Neural cell (in vitro differentiated cells): Measurements from ENCODE around the gene TTC5. TPM values are rescaled to one million over a fixed set of nuclear protein-coding genes. Genes with fewer than 3 reads are reported as not detected.

Experiments used
- H2AFZ ChIP-seq: fragments of 200-600, 300-800 bp; sonication (generic), shearing (Covaris generic); 2 replicates; pipeline ENCODE4 v1.6.0; 2014; ENCODE audit warnings: low read depth, mild to moderate bottlenecking, antibody characterized with exemption, low read length, moderate library complexity
- H3F3A ChIP-seq: fragments of 200-600 bp; shearing (Covaris generic); 2 replicates; pipeline ENCODE4 v1.6.1; 2016; ENCODE audit warnings: mild to moderate bottlenecking, moderate library complexity, mixed read lengths, antibody characterized with exemption, low read length; ENCODE audit not compliant: insufficient read depth, poor library complexity, severe bottlenecking
- H3K27ac ChIP-seq: fragments of 200-600, 300-800 bp; sonication (generic), shearing (Covaris generic); 2 replicates; pipeline ENCODE4 v1.5.1; 2014; ENCODE audit warnings: mild to moderate bottlenecking, low read length, moderate library complexity
- H3K27me3 ChIP-seq: fragments of 300-800, 200-600 bp; sonication (generic), shearing (Covaris generic); 2 replicates; pipeline ENCODE4 v1.6.0; 2014; ENCODE audit warnings: mild to moderate bottlenecking, low read depth, low read length, moderate library complexity; ENCODE audit not compliant: insufficient read depth
- H3K36me3 ChIP-seq: fragments of 300-800, 200-600 bp; sonication (generic), shearing (Covaris generic); 2 replicates; pipeline ENCODE4 v1.5.1; 2014; ENCODE audit warnings: mild to moderate bottlenecking, antibody characterized with exemption, low read length, moderate library complexity; ENCODE audit not compliant: insufficient read depth
- H3K4me2 ChIP-seq: fragments of 300-800, 200-600 bp; sonication (generic), shearing (Covaris generic); 2 replicates; pipeline ENCODE4 v1.6.0; 2014; ENCODE audit warnings: mild to moderate bottlenecking, low read length
- H3K4me3 ChIP-seq: fragments of 300-800, 200-600 bp; sonication (generic), shearing (Covaris generic); 2 replicates; pipeline ENCODE4 v1.5.1; 2014; ENCODE audit warnings: mild to moderate bottlenecking, low read length, moderate library complexity
- H3K79me2 ChIP-seq: fragments of 200-600 bp; shearing (Covaris generic); replicated peaks from 2 replicates; pipeline ENCODE4 v1.6.0; 2014; ENCODE audit warnings: mild to moderate bottlenecking, low read length, moderate library complexity; ENCODE audit not compliant: insufficient read depth
- H3K9ac ChIP-seq: fragments of 300-800, 200-600 bp; sonication (generic), shearing (Covaris generic); 2 replicates; pipeline ENCODE4 v1.6.1; 2016; ENCODE audit warnings: mild to moderate bottlenecking, low read length, mixed read lengths
- H3K9me2 ChIP-seq: fragments of 200-600 bp; shearing (Covaris generic); 2 replicates; pipeline ENCODE4 v1.6.1; 2016; ENCODE audit warnings: mild to moderate bottlenecking, low read length, mixed read lengths; ENCODE audit not compliant: insufficient read depth
- H3K9me3 ChIP-seq: fragments of 200-600, 300-800 bp; sonication (generic), shearing (Covaris generic); 2 replicates; pipeline ENCODE4 v1.6.1; 2016; ENCODE audit warnings: mild to moderate bottlenecking, mixed run types, low read length, moderate library complexity, mixed read lengths
- H4K20me1 ChIP-seq: fragments of 200-600 bp; shearing (Covaris generic); 2 replicates; pipeline ENCODE4 v1.6.1; 2016; ENCODE audit warnings: mild to moderate bottlenecking, mixed run types; ENCODE audit not compliant: insufficient read depth
- CTCF ChIP-seq: fragments of 450-650 bp; IDR thresholded peaks from 2 replicates; pipeline ENCODE4 v1.5.1; 2014; ENCODE audit warnings: antibody characterized with exemption, mild to moderate bottlenecking, moderate library complexity; ENCODE audit not compliant: poor library complexity, severe bottlenecking
- EP300 ChIP-seq: fragments of 450-650 bp; conservative IDR thresholded peaks from 2 replicates; pipeline ENCODE4 v1.6.1; 2014; ENCODE audit warnings: antibody characterized with exemption, mild to moderate bottlenecking, moderate library complexity; ENCODE audit not compliant: poor library complexity, severe bottlenecking
- EZH2 ChIP-seq: fragments of 200-600, 300-800 bp; shearing (Covaris generic), sonication (generic); IDR thresholded peaks from 2 replicates; pipeline ENCODE4 v1.6.1; 2014; ENCODE audit warnings: antibody characterized with exemption, low read length, borderline replicate concordance, mild to moderate bottlenecking; ENCODE audit not compliant: insufficient read depth, poor library complexity, severe bottlenecking
- MXI1 ChIP-seq: fragments of 450-650 bp; conservative IDR thresholded peaks from 2 replicates; pipeline ENCODE4 v1.6.1; 2014; ENCODE audit warnings: antibody characterized with exemption, mild to moderate bottlenecking; ENCODE audit not compliant: poor library complexity, severe bottlenecking
- POLR2AphosphoS5 ChIP-seq: IDR thresholded peaks from 2 replicates; pipeline ENCODE4 v1.6.1; 2012
- RAD21 ChIP-seq: fragments of 450-650 bp; conservative IDR thresholded peaks from 2 replicates; pipeline ENCODE4 v1.6.1; 2014; ENCODE audit warnings: antibody characterized with exemption, mild to moderate bottlenecking, moderate library complexity
- REST ChIP-seq: IDR thresholded peaks from 2 replicates; pipeline ENCODE4 v1.6.1; 2012; ENCODE audit warnings: borderline replicate concordance
- SMC3 ChIP-seq: fragments of 450-650 bp; conservative IDR thresholded peaks from 2 replicates; pipeline ENCODE4 v1.6.1; 2014; ENCODE audit warnings: antibody characterized with exemption, mild to moderate bottlenecking, moderate library complexity; ENCODE audit not compliant: poor library complexity
- TAF1 ChIP-seq: IDR thresholded peaks from 2 replicates; pipeline ENCODE4 v1.6.1; 2012; ENCODE audit warnings: low read depth
- polyA plus RNA-seq: library from polyadenylated mRNA; depleted of rRNA; stranded (reverse); fragments of >200 nt; gene quantifications from 2 replicates; pipeline ENCODE4 v1.2.3, GENCODE V29; 2014

The TTC5 gene
- polyA plus RNA-seq, 1 donor from 2014 or later = 53.5 TPM

GRCh38 chr14:20350860-20351259 lies 45.1 kb upstream of the TTC5 start (continued):
- TF ChIP-seq SMC3 (no peak), MXI1 (no peak)

- H3K9me3 ChIP-seq = no peaks in the 10 kb centered on the region
- no peaks in the 10 kb centered on the region for H3K79me2 ChIP-seq
- H3K27me3 ChIP-seq = no peaks in the 10 kb centered on the region
- H3K4me2 ChIP-seq = no peak overlapping the region
- no peaks in the 10 kb centered on the region for H3K9me2 ChIP-seq
- no peak overlapping the region for H3K4me3 ChIP-seq
- H3K36me3 ChIP-seq = peaks cover 5% of the 10 kb centered on the region
- H3K27ac ChIP-seq = no peak overlapping the region
- no peak for TF ChIP-seq TAF1
- TF ChIP-seq RAD21 = no peak
- TF ChIP-seq REST = no peak
- TF ChIP-seq POLR2AphosphoS5 = no peak
- TF ChIP-seq MXI1 = no peak
- TF ChIP-seq CTCF = no peak
- TF ChIP-seq EP300 = no peak
- TF ChIP-seq EZH2 = no peak
- TF ChIP-seq SMC3 = no peak
- no peaks in the 10 kb centered on the region for H3F3A ChIP-seq
- H4K20me1 ChIP-seq = no peaks in the 10 kb centered on the region
- H3K9ac ChIP-seq = no peak overlapping the region
- no peak overlapping the region for H2AFZ ChIP-seq
Measured at GRCh38 chr14:20350282-20350681, 44.5 kb upstream of the TTC5 start.

- no peaks in the 10 kb centered on the region for H3K9me2 ChIP-seq
Measured at GRCh38 chr14:20347747-20348146, 42.0 kb upstream of the TTC5 start.

More at GRCh38 chr14:20347747-20348146, 42.0 kb upstream of the TTC5 start:
- no peak for TF ChIP-seq SMC3
- TF ChIP-seq CTCF = no peak
- TF ChIP-seq MXI1 = no peak
- TF ChIP-seq RAD21 = no peak
- no peak for TF ChIP-seq EP300
- no peak for TF ChIP-seq TAF1
- no peak for TF ChIP-seq EZH2
- no peak for TF ChIP-seq POLR2AphosphoS5
- TF ChIP-seq REST = no peak
- H3K27me3 ChIP-seq = no peaks in the 10 kb centered on the region
- peaks cover 8% of the 10 kb centered on the region for H3K79me2 ChIP-seq
- no peak overlapping the region for H2AFZ ChIP-seq
- H3K9me3 ChIP-seq = no peaks in the 10 kb centered on the region
- H3F3A ChIP-seq = no peaks in the 10 kb centered on the region
- no peaks in the 10 kb centered on the region for H3K36me3 ChIP-seq
- no peak overlapping the region for H3K27ac ChIP-seq
- no peak overlapping the region for H3K9ac ChIP-seq
- no peak overlapping the region for H3K4me3 ChIP-seq
- H3K4me2 ChIP-seq = no peak overlapping the region
- no peaks in the 10 kb centered on the region for H4K20me1 ChIP-seq
